Neural cell (in vitro differentiated cells): ENCODE results near the gene OR2D2.
"Not testable (repeated sequence)": the region's sequence is repeated elsewhere in the genome, so short reads cannot be mapped to it uniquely, and the experiment has no call there.

Experiments used
- EP300 ChIP-seq: fragments of 450-650 bp; conservative IDR thresholded peaks from 2 replicates; pipeline ENCODE4 v1.6.1; 2014; ENCODE audit warnings: antibody characterized with exemption, mild to moderate bottlenecking, moderate library complexity; ENCODE audit not compliant: poor library complexity, severe bottlenecking
- EZH2 ChIP-seq: fragments of 200-600, 300-800 bp; shearing (Covaris generic), sonication (generic); IDR thresholded peaks from 2 replicates; pipeline ENCODE4 v1.6.1; 2014; ENCODE audit warnings: antibody characterized with exemption, low read length, borderline replicate concordance, mild to moderate bottlenecking; ENCODE audit not compliant: insufficient read depth, poor library complexity, severe bottlenecking
- MXI1 ChIP-seq: fragments of 450-650 bp; conservative IDR thresholded peaks from 2 replicates; pipeline ENCODE4 v1.6.1; 2014; ENCODE audit warnings: antibody characterized with exemption, mild to moderate bottlenecking; ENCODE audit not compliant: poor library complexity, severe bottlenecking
- POLR2AphosphoS5 ChIP-seq: IDR thresholded peaks from 2 replicates; pipeline ENCODE4 v1.6.1; 2012
- SMC3 ChIP-seq: fragments of 450-650 bp; conservative IDR thresholded peaks from 2 replicates; pipeline ENCODE4 v1.6.1; 2014; ENCODE audit warnings: antibody characterized with exemption, mild to moderate bottlenecking, moderate library complexity; ENCODE audit not compliant: poor library complexity
- TAF1 ChIP-seq: IDR thresholded peaks from 2 replicates; pipeline ENCODE4 v1.6.1; 2012; ENCODE audit warnings: low read depth
- TF ChIP-seq, protein P1 (sequence below): fragments of 450-650 bp; IDR thresholded peaks from 2 replicates; pipeline ENCODE4 v1.5.1; 2014; ENCODE audit warnings: antibody characterized with exemption, mild to moderate bottlenecking, moderate library complexity; ENCODE audit not compliant: poor library complexity, severe bottlenecking
- TF ChIP-seq, protein P2 (sequence below): IDR thresholded peaks from 2 replicates; pipeline ENCODE4 v1.6.1; 2012; ENCODE audit warnings: borderline replicate concordance

DNA sequence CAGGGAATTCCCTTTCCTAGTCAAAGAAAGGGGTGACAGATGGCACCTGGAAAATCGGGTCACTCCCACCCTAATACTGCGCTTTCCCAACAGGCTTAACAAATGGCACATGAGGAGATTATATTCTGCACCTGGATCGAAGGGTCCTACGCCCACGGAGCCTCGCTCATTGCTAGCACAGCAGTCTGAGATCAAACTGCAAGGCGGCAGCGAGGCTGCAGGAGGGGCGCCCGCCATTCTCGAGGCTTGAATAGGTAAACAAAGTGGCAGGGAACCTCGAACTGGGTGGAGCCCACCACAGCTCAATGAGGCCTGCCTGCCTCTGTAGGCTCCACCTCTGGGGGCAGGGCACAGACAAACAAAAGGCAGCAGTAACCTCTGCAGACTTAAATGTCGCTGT, 12.5 kb upstream of the OR2D2 start:
- TF ChIP-seq EZH2, TAF1, EP300, POLR2AphosphoS5, MXI1, SMC3: not testable (repeated sequence)
- TF ChIP-seq, protein P1, sequence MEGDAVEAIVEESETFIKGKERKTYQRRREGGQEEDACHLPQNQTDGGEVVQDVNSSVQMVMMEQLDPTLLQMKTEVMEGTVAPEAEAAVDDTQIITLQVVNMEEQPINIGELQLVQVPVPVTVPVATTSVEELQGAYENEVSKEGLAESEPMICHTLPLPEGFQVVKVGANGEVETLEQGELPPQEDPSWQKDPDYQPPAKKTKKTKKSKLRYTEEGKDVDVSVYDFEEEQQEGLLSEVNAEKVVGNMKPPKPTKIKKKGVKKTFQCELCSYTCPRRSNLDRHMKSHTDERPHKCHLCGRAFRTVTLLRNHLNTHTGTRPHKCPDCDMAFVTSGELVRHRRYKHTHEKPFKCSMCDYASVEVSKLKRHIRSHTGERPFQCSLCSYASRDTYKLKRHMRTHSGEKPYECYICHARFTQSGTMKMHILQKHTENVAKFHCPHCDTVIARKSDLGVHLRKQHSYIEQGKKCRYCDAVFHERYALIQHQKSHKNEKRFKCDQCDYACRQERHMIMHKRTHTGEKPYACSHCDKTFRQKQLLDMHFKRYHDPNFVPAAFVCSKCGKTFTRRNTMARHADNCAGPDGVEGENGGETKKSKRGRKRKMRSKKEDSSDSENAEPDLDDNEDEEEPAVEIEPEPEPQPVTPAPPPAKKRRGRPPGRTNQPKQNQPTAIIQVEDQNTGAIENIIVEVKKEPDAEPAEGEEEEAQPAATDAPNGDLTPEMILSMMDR, result not testable (repeated sequence)
- TF ChIP-seq, protein P2, sequence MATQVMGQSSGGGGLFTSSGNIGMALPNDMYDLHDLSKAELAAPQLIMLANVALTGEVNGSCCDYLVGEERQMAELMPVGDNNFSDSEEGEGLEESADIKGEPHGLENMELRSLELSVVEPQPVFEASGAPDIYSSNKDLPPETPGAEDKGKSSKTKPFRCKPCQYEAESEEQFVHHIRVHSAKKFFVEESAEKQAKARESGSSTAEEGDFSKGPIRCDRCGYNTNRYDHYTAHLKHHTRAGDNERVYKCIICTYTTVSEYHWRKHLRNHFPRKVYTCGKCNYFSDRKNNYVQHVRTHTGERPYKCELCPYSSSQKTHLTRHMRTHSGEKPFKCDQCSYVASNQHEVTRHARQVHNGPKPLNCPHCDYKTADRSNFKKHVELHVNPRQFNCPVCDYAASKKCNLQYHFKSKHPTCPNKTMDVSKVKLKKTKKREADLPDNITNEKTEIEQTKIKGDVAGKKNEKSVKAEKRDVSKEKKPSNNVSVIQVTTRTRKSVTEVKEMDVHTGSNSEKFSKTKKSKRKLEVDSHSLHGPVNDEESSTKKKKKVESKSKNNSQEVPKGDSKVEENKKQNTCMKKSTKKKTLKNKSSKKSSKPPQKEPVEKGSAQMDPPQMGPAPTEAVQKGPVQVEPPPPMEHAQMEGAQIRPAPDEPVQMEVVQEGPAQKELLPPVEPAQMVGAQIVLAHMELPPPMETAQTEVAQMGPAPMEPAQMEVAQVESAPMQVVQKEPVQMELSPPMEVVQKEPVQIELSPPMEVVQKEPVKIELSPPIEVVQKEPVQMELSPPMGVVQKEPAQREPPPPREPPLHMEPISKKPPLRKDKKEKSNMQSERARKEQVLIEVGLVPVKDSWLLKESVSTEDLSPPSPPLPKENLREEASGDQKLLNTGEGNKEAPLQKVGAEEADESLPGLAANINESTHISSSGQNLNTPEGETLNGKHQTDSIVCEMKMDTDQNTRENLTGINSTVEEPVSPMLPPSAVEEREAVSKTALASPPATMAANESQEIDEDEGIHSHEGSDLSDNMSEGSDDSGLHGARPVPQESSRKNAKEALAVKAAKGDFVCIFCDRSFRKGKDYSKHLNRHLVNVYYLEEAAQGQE, result not testable (repeated sequence)
